SK-N-MC (cell line): ENCODE measurements around the gene DUT.

ENCODE experiments used
- DNase-seq: peaks from one replicate; pipeline ENCODE4 v3.0.0-alpha.2; 2011; ENCODE audit warnings: low read depth, low spot score
- H3K27ac ChIP-seq: fragments of 200-600 bp; sonication (generic); 2 replicates; pipeline ENCODE4 v1.5.1; 2016; ENCODE audit warnings: mixed run types
- H3K36me3 ChIP-seq: fragments of 200-600 bp; sonication (generic); 2 replicates; pipeline ENCODE4 v1.6.1; 2017; ENCODE audit warnings: antibody characterized with exemption, low read length, mixed read lengths; ENCODE audit not compliant: insufficient read depth
- H3K4me3 ChIP-seq: fragments of 200-600 bp; sonication (generic); 2 replicates; pipeline ENCODE4 v1.5.1; 2016
- H3K9ac ChIP-seq: fragments of 200-600 bp; sonication (generic); 2 replicates; pipeline ENCODE4 v1.8.0; 2017; ENCODE audit warnings: mixed run types, mixed read lengths; ENCODE audit not compliant: insufficient read length
- H3K9me3 ChIP-seq: fragments of 200-600 bp; sonication (generic); 2 replicates; pipeline ENCODE4 v1.6.1; 2017; ENCODE audit warnings: low read depth, mild to moderate bottlenecking, antibody characterized with exemption, low read length, moderate library complexity, mixed read lengths
- EZH2 ChIP-seq: fragments of 200-600 bp; sonication (generic); IDR thresholded peaks from one replicate; pipeline ENCODE4 v1.6.1; 2017; ENCODE audit warnings: antibody characterized with exemption
- FOXP2 ChIP-seq: optimal IDR thresholded peaks from 2 replicates; pipeline ENCODE3; 2011; ENCODE audit warnings: mild to moderate bottlenecking, moderate library complexity; ENCODE audit not compliant: insufficient read depth; ENCODE audit errors: extremely low read length, control extremely low read depth
- POLR2AphosphoS5 ChIP-seq: IDR thresholded peaks from 2 replicates; pipeline ENCODE4 v1.6.1; 2012; ENCODE audit warnings: mild to moderate bottlenecking, low read depth, low read length, borderline replicate concordance

DUT gene

DNA sequence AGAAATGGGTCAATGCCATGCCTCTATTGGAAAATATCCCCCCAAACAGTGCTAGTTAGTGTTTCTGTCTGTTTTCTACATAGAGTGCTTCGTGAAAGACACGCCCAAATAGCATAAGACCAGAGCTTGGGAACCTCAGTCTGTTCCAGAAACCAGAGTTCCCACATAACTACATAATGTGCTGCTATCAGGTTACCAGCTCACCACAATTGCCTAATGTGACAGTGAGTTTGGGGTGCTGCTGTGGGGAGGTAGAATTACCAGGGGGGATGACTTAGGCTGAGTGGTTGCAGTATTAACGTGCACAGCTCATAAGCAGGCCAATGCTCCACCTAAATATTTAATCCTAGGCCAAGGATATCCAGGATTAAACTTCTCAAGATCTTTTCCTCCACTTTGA is 39.2 kb downstream of the DUT start:
- TF ChIP-seq FOXP2, result no peak
- no peak for TF ChIP-seq POLR2AphosphoS5
- no peak for TF ChIP-seq EZH2

DNA sequence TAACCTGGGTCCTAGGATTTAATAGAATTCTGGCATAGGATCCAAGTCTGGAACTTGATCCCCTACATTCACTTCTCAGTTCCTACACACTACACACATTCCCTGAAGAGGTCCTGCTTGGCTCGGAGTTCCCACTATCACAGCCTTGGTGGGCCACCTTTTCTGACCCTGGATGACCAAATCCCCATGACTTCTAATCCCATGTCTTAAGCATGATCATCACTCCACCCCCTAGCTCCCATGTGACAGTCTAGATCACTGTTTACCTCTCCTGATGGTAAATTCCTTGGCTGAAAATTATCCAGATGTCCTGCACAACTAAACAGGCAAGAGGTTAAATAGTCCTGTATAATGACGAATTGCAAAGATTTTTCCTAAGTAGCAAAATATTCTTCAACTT is 40.3 kb downstream of the DUT start:
- H3K9ac ChIP-seq, result no peak overlapping the region
- no peak overlapping the region for H3K27ac ChIP-seq
- DNase-seq, result no peak
- H3K36me3 ChIP-seq, result no peaks in the 10 kb centered on the region
- no peak overlapping the region for H3K4me3 ChIP-seq
- no peaks in the 10 kb centered on the region for H3K9me3 ChIP-seq
- TF ChIP-seq POLR2AphosphoS5, result no peak
- TF ChIP-seq FOXP2, result no peak
- no peak for TF ChIP-seq EZH2

More for the DNA sequence above, 39.2 kb downstream of the DUT start:
- H3K9ac ChIP-seq, result no peak overlapping the region
- H3K36me3 ChIP-seq, result no peaks in the 10 kb centered on the region
- H3K4me3 ChIP-seq, result no peak overlapping the region
- no peaks in the 10 kb centered on the region for H3K9me3 ChIP-seq
- DNase-seq, result no peak
- H3K27ac ChIP-seq, result no peak overlapping the region

DNA sequence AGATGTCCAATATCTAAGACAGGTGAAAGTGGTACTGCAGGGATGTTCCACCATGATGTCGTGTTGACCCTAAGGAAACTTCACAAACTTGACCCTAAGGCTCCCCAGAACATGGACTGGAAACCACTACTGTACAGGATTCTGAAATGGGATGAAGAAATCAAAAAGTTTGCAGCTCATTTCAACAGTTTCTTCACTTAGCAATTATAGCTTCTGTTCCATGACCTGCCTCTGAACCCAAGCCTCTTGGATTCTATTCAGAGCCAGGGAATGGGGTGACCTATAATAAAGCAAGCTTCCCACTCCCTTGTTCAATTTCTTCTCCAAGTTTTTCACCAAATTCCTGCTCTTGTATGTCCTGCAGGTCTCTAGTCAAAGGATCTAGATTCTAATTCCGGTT is 40.7 kb downstream of the DUT start:
- Histone ChIP-seq H3K9ac (no peak overlapping the region), H3K27ac (no peak overlapping the region), H3K9me3 (no peaks in the 10 kb centered on the region), H3K4me3 (no peak overlapping the region), H3K36me3 (no peaks in the 10 kb centered on the region)
- TF ChIP-seq EZH2 (no peak), FOXP2 (no peak), POLR2AphosphoS5 (no peak)
- no peak for DNase-seq

DNA sequence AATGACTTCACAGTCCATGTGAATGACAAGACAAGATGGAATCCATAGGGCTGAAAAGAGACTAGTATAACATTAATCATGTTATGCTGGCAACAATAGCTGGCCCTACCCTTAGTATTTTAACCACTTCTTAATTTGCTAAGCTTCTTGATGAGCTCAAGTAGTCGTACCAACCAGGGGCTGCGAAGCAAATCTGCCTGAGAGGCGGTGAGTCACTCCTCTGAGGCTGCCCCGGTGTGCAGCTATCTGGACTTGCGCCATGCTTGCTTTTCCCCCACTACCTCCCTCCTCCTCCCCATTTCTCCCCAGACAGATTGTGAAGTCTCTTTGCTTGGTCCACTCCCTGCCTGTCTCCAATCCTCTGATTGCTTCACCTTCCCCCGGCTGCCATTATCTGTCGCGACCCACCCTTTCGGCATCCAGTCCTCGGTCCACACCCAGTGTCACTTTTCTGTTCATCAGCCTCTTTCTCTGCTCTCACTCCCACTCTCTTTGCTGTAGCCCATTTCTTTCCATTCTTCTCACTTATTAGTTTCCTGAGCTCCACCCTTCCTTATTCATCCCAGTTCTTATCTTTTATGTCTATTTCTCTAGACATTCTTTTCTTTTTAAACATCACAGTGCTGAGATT is 42.7 kb downstream of the DUT start:
- no peak overlapping the region for H3K4me3 ChIP-seq

DNA sequence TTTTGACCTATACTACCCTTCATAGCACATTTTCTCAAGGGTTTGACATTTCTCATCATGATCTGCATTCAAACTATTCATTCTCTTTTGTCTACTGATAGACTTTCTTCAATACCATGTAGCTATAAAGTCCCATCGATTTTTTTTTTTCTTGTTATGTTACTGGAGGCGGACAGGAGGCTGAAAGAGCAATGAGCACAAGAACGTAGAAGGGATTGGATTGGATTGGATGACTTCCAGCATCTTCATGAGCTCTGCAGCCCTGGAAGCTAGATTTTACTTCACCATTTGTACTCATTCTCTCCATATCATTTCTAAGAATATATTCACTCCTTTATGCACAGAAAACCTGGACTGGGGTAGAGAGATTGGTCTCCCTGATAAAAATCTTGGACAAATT is 43.2 kb downstream of the DUT start:
- no peak overlapping the region for H3K9ac ChIP-seq
- no peak overlapping the region for H3K27ac ChIP-seq
- H3K9me3 ChIP-seq, result no peaks in the 10 kb centered on the region
- no peak overlapping the region for H3K4me3 ChIP-seq
- no peak for DNase-seq
- TF ChIP-seq POLR2AphosphoS5, result no peak
- TF ChIP-seq FOXP2, result no peak
- no peak for TF ChIP-seq EZH2
- no peaks in the 10 kb centered on the region for H3K36me3 ChIP-seq

More for the DNA sequence above, 42.7 kb downstream of the DUT start:
- Histone ChIP-seq H3K36me3 (no peaks in the 10 kb centered on the region), H3K9me3 (no peaks in the 10 kb centered on the region), H3K9ac (no peak overlapping the region), H3K27ac (no peak overlapping the region)
- TF ChIP-seq POLR2AphosphoS5 (no peak), FOXP2 (no peak), EZH2 (no peak)
- no peak for DNase-seq

DNA sequence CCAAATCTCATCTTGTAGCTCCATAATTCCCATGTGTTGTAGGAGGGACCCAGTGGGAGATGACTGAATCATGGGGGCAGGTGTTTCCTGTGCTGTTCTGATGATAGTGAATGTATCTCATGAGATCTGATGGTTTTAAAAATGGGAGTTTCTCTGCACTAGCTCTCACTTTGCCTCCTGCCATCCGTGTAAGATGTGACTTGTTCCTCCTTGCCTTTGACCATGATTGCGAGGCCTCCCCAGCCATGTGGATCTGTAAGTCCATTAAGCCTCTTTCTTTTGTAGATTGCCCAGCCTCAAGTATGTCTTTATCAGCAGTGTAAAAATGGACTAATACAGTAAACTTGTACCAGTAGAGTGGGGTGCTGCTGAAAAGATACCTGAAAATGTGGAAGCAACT is 44.5 kb downstream of the DUT start:
- Histone ChIP-seq H3K4me3 (no peak overlapping the region), H3K9ac (no peak overlapping the region), H3K27ac (no peak overlapping the region), H3K36me3 (no peaks in the 10 kb centered on the region), H3K9me3 (no peaks in the 10 kb centered on the region)
- no peak for TF ChIP-seq FOXP2
- no peak for TF ChIP-seq EZH2
- TF ChIP-seq POLR2AphosphoS5, result no peak
- DNase-seq, result no peak

DNA sequence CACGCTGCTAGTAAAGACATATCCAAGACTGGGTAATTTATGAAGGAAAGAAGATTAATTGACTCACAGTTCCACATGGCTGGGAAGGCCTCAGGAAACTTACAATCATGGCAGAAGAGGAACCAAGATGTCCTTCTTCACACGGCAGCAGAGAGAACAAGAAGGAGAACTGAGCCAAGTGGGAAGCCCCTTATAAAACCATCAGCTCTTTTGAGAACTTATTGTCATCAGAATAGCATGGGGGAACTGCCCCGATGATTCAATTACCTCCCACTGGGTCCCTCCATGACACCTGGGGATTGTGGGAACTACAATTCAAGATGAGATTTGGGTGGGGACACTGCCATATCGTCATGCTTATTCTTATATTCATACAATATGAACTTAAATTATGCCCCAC is 49.0 kb downstream of the DUT start:
- DNase-seq, result no peak
- H3K36me3 ChIP-seq, result no peaks in the 10 kb centered on the region
- TF ChIP-seq FOXP2 (no peak), POLR2AphosphoS5 (no peak), EZH2 (no peak)

DNA sequence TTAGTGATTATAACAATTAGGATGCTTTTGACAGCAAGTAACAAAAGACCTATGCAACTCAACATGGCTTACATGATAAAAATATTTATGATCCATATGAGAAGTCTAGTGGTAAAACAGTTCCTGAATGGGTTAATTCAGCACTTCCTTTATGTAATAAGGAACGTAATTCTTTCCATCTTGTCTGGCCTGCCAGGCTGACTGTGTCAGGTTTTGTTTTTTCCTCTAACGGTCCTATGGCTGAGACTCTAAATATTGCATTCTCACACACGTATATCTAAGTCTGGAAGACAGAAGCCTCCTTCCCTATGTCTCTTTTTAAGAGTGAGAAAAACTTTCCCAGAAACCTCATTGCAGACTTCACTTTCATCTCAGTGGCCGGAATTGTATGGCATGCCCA is 50.6 kb downstream of the DUT start:
- Histone ChIP-seq H3K4me3 (no peak overlapping the region), H3K36me3 (no peaks in the 10 kb centered on the region), H3K9ac (no peak overlapping the region), H3K9me3 (no peaks in the 10 kb centered on the region), H3K27ac (no peak overlapping the region)
- TF ChIP-seq POLR2AphosphoS5 (no peak), FOXP2 (no peak), EZH2 (no peak)
- no peak for DNase-seq

More for the DNA sequence above, 49.0 kb downstream of the DUT start:
- Histone ChIP-seq H3K4me3 (no peak overlapping the region), H3K9me3 (no peaks in the 10 kb centered on the region), H3K27ac (no peak overlapping the region), H3K9ac (no peak overlapping the region)

DNA sequence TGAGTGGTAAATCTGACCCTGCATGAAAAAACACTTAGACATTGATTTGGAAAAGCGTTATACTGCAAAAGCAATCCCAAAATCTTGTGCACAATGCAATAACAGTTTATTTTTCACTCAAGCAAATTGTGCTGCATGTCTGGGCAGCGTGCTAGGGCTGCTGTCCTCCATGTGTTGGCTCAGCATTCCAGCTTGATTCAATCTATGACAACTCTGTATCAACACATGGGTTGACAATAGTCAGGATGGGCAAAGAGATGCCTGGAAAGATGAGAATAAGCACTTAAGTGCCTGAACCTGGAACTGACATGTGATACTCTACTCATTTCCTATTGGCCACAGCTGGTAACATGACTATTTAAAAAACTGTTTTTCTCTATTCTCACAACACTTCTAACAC is 51.8 kb downstream of the DUT start:
- no peaks in the 10 kb centered on the region for H3K9me3 ChIP-seq
- TF ChIP-seq FOXP2 (no peak), POLR2AphosphoS5 (no peak), EZH2 (no peak)
- DNase-seq, result no peak
- H3K36me3 ChIP-seq, result no peaks in the 10 kb centered on the region
- H3K27ac ChIP-seq, result no peak overlapping the region
- no peak overlapping the region for H3K9ac ChIP-seq
- no peak overlapping the region for H3K4me3 ChIP-seq
